Measurements from ENCODE around the gene MDFIC.

The MDFIC gene

GRCh38 chr7:114957444-114957843 is 35.5 kb downstream of the MDFIC start:
- DNase-seq: no peak

GRCh38 chr7:114959931-114960330 is 38.0 kb downstream of the MDFIC start:
- no peak for DNase-seq

- no peak for DNase-seq
Measured at GRCh38 chr7:114962441-114962840, 40.5 kb downstream of the MDFIC start.

- no peak for DNase-seq
Measured at GRCh38 chr7:114966156-114966555, 44.3 kb downstream of the MDFIC start.

GRCh38 chr7:114969096-114969495 is 47.2 kb downstream of the MDFIC start:
- DNase-seq: no peak

- DNase-seq: no peak
Measured at GRCh38 chr7:114970308-114970707, 48.4 kb downstream of the MDFIC start.

GRCh38 chr7:114970732-114971131 is 48.8 kb downstream of the MDFIC start:
- DNase-seq: no peak

- DNase-seq: no peak
Measured at GRCh38 chr7:114972567-114972966, 50.7 kb downstream of the MDFIC start.

GRCh38 chr7:114973147-114973546 is 51.3 kb downstream of the MDFIC start:
- DNase-seq: no peak

GRCh38 chr7:114975401-114975800 is 53.5 kb downstream of the MDFIC start:
- no peak for DNase-seq

GRCh38 chr7:114976666-114977065 is 54.8 kb downstream of the MDFIC start:
- DNase-seq: no peak

- DNase-seq: no peak
Measured at GRCh38 chr7:114977277-114977676, 55.4 kb downstream of the MDFIC start.

- DNase-seq: no peak
Measured at GRCh38 chr7:114979388-114979787, 57.5 kb downstream of the MDFIC start.

- DNase-seq: no peak
Measured at GRCh38 chr7:114979803-114980507, 58.1 kb downstream of the MDFIC start.

- DNase-seq: no peak
Measured at GRCh38 chr7:114981323-114981722, 59.4 kb downstream of the MDFIC start.

- DNase-seq: no peak
Measured at GRCh38 chr7:114985116-114985715, 63.3 kb downstream of the MDFIC start.

- DNase-seq: no peak
Measured at GRCh38 chr7:114986190-114987180, 64.6 kb downstream of the MDFIC start.

- no peak for DNase-seq
Measured at GRCh38 chr7:114988026-114988425, 66.1 kb downstream of the MDFIC start.

GRCh38 chr7:114988755-114989375 is 67.0 kb downstream of the MDFIC start:
- DNase-seq: no peak

- no peak for DNase-seq
Measured at GRCh38 chr7:114989531-114989930, 67.6 kb downstream of the MDFIC start.

GRCh38 chr7:114997487-114998404 is 75.9 kb downstream of the MDFIC start:
- DNase-seq: no peak

- DNase-seq: no peak
Measured at GRCh38 chr7:115004121-115004520, 82.2 kb downstream of the MDFIC start.

All from stimulated activated CD4-positive, alpha-beta T cell treated with anti-CD3 and anti-CD28 coated beads, Interleukin-2, amount 100 ng/mL, for 48 hours (primary cell).